B cell (primary cell): ENCODE measurements around the gene DUSP11. TPM values are rescaled to one million over a fixed set of nuclear protein-coding genes. Genes with fewer than 3 reads are reported as not detected.
A peak's percentile ranks its signal among the peaks of the same experiment; 100 is the strongest.
"Not testable (repeated sequence)": the region's sequence is repeated elsewhere in the genome, so short reads cannot be mapped to it uniquely, and the experiment has no call there.

Source experiments
- ATAC-seq: fragments of 200-7000 bp; cut with Tn5 transposase; one replicate; pipeline ENCODE4 v1.10.0; 2021; ENCODE audit warnings: low read depth, mild to moderate bottlenecking, moderate number of reproducible peaks, moderate library complexity
- CTCF ChIA-PET: fragments of 350-600 bp; sonication (Branson Sonifier 250); formaldehyde crosslinking; loops from one replicate; lab custom pipeline; 2021; ENCODE audit warnings: antibody characterized with exemption, inconsistent platforms; lab: Charles Lee
- POLR2A ChIA-PET: fragments of 350-600 bp; sonication (Branson Sonifier 250); formaldehyde crosslinking; loops from one replicate; lab custom pipeline; 2021; ENCODE audit warnings: antibody characterized with exemption; lab: Charles Lee
- DNase-seq: peaks from one replicate; pipeline ENCODE4 v3.0.0; 2013
- H2AFZ ChIP-seq: 2 replicates; pipeline ENCODE4 v1.6.1; 2012; ENCODE audit warnings: mild to moderate bottlenecking, low read depth, low read length; ENCODE audit not compliant: insufficient read depth, poor library complexity, severe bottlenecking
- H3K27ac ChIP-seq, 2 donors: 1 replicate in 1 of 2; 2 replicates in 1 of 2; pipeline ENCODE4 v1.5.1; 2012 to 2013; ENCODE audit warnings: low read length in 2 of 2, mild to moderate bottlenecking in 2 of 2, moderate library complexity in 1 of 2
- H3K27me3 ChIP-seq, 4 experiments: fragments of 200-600 bp in 1 of 4; sonication (generic) in 1 of 4; replicated peaks in 1 of 4; 1 replicate in 2 of 4; 2 replicates in 2 of 4; pipeline versions ENCODE4 v1.6.1 to v1.7.0; 2013 to 2016; ENCODE audit warnings: low read length in 3 of 4, mild to moderate bottlenecking in 2 of 4, mixed read lengths in 1 of 4, moderate library complexity in 1 of 4; ENCODE audit not compliant: insufficient read depth in 4 of 4, control insufficient read depth in 3 of 4; ENCODE audit errors: control extremely low read depth in 1 of 4
- H3K36me3 ChIP-seq, 2 experiments: replicated peaks in 1 of 2; 1 replicate in 1 of 2; 2 replicates in 1 of 2; pipeline versions ENCODE4 v1.6.1 to v1.7.1; 2013; ENCODE audit warnings: low read length in 1 of 2; ENCODE audit not compliant: insufficient read depth in 2 of 2, control insufficient read depth in 1 of 2; ENCODE audit errors: control extremely low read depth in 1 of 2, extremely low read depth in 1 of 2
- H3K4me1 ChIP-seq, 2 donors: fragments of 200-600 bp in 1 of 2; sonication (generic) in 1 of 2; 1 replicate in 1 of 2; 2 replicates in 1 of 2; pipeline versions ENCODE4 v1.5.1 to v1.6.1; 2013 to 2017; ENCODE audit warnings: low read length in 2 of 2; ENCODE audit not compliant: control insufficient read depth in 2 of 2, insufficient read depth in 2 of 2
- H3K4me2 ChIP-seq: replicated peaks from 2 replicates; pipeline ENCODE3; 2012; ENCODE audit warnings: mild to moderate bottlenecking, low read depth, low read length; ENCODE audit not compliant: poor library complexity, severe bottlenecking
- H3K4me3 ChIP-seq, 5 experiments: fragments of 200-600 bp in 1 of 5; sonication (generic) in 1 of 5; 1 replicate in 3 of 5; 2 replicates in 2 of 5; pipeline versions ENCODE4 v1.5.1 to v1.7.0; 2011 to 2016; ENCODE audit warnings: low read length in 4 of 5, mild to moderate bottlenecking in 4 of 5, low read depth in 2 of 5, control low read depth in 1 of 5, moderate library complexity in 1 of 5; ENCODE audit not compliant: insufficient read depth in 1 of 5; ENCODE audit errors: control extremely low read depth in 1 of 5, extremely low read depth in 1 of 5
- H3K79me2 ChIP-seq: fragments of 200-600 bp; sonication (generic); one replicate; pipeline ENCODE4 v1.6.0; 2016; ENCODE audit warnings: low read length; ENCODE audit not compliant: control insufficient read depth, insufficient read depth
- H3K9ac ChIP-seq: fragments of 200-600 bp; sonication (generic); 2 replicates; pipeline ENCODE4 v1.6.1; 2017; ENCODE audit warnings: mild to moderate bottlenecking, low read length, moderate library complexity
- H3K9me3 ChIP-seq, 3 donors: one replicate each; pipeline versions ENCODE4 v1.6.1 to v1.7.1; 2013; ENCODE audit warnings: low read length in 2 of 3; ENCODE audit not compliant: control insufficient read depth in 2 of 3, insufficient read depth in 1 of 3; ENCODE audit errors: control extremely low read depth in 1 of 3
- H4K20me1 ChIP-seq: 2 replicates; pipeline ENCODE4 v1.6.0; 2012; ENCODE audit warnings: mild to moderate bottlenecking, low read length; ENCODE audit not compliant: insufficient read depth, control insufficient read depth, poor library complexity, severe bottlenecking
- H3K27ac Mint-ChIP-seq: one replicate; pipeline ENCODE4 v1.8.0; 2021; ENCODE audit warnings: mixed read lengths
- H3K27me3 Mint-ChIP-seq: one replicate; pipeline ENCODE4 v1.8.0; 2021; ENCODE audit warnings: mixed read lengths
- H3K4me1 Mint-ChIP-seq: one replicate; pipeline ENCODE4 v1.8.0; 2021; ENCODE audit warnings: mixed read lengths
- H3K4me3 Mint-ChIP-seq: one replicate; pipeline ENCODE4 v1.8.0; 2021; ENCODE audit warnings: mixed read lengths
- H3K9me3 Mint-ChIP-seq: one replicate; pipeline ENCODE4 v1.8.0; 2022; ENCODE audit warnings: mixed read lengths; ENCODE audit not compliant: insufficient read depth
- CTCF ChIP-seq: fragments of 200-600 bp; IDR thresholded peaks from one replicate; pipeline ENCODE4 v1.8.0; 2022; ENCODE audit warnings: antibody characterized with exemption, mild to moderate bottlenecking
- EZH2 ChIP-seq: IDR thresholded peaks from 2 replicates; pipeline ENCODE4 v1.6.1; 2012; ENCODE audit warnings: borderline replicate concordance, low read depth, mild to moderate bottlenecking, moderate library complexity, low read length; ENCODE audit not compliant: insufficient read depth, poor library complexity, severe bottlenecking
- WGBS: methylation state at CpG from one replicate; pipeline ENCODE4 v1.1.5; 2013; ENCODE audit warnings: missing lambda C conversion rate; ENCODE audit not compliant: insufficient coverage; 5-methylcytosine and 5-hydroxymethylcytosine counted together
- intact Hi-C: fragments of 100-400 bp; cut with micrococcal nuclease; formaldehyde crosslinking; loops from one replicate; pipeline ENCODE4 v1.10.0; 2022
- polyA plus RNA-seq: library from polyadenylated mRNA; depleted of rRNA; stranded (reverse); fragments of >200 nt; gene quantifications from 2 replicates; pipeline ENCODE4 v1.2.3, GENCODE V29; 2012
- total RNA-seq, 2 donors: library from RNA; stranded (reverse); fragments of 120-200 nt in 1 of 2; gene quantifications; 1 replicate in 1 of 2; 2 replicates in 1 of 2; pipeline versions ENCODE4 v1.2.3 to v1.2.4, GENCODE V29; 2013 to 2022

The DUSP11 gene
- total and polyA plus RNA-seq, 2 donors (not counting 1 experiment from before 2014, with no cell fraction given), result 16.0 to 42.2 TPM

- intact Hi-C loops, H3K4me2 ChIP-seq: not testable (repeated sequence)
- WGBS, result 94% methylated on average over 12 of the region's 15 CpGs
Measured at GRCh38 chr2:73783402-73783801, 3.5 kb upstream of the DUSP11 start.

GRCh38 chr2:73780237-73780582 lies 307 bp upstream of the DUSP11 start:
- peak overlapping the region; percentile 64 to 95 (median 91) for H3K4me3 ChIP-seq
- no peaks in the 10 kb centered on the region for H3K9me3 ChIP-seq
- peaks cover 10% of the 10 kb centered on the region for H3K27me3 Mint-ChIP-seq
- WGBS, result 0% methylated on average over 1 of the region's 7 CpGs
- peaks cover 11 to 18% of the 10 kb centered on the region in 2 donors for H3K4me1 ChIP-seq
- peak overlapping the region; percentile 80 for H3K4me2 ChIP-seq
- ChIA-PET POLR2A (interaction anchor here (0.9 kb wide), 1 partner anchor 419 kb away, joined by 3 read pairs; the partner anchor contains the start of gene MTHFD2), CTCF (interaction anchor here (1.0 kb wide), 1 partner anchor 48 kb away, joined by 3 read pairs; the partner anchor contains the start of gene STAMBP)
- H3K27ac ChIP-seq, result peak overlapping the region in 1 of 2 donors; percentile 72
- no peaks in the 10 kb centered on the region for H3K27me3 ChIP-seq
- peak overlapping the region; percentile 99 for H3K27ac Mint-ChIP-seq
- peak overlapping the region; percentile 89 for H2AFZ ChIP-seq
- no peaks in the 10 kb centered on the region for H4K20me1 ChIP-seq
- intact Hi-C loops, result loop anchor here (1.0 kb wide), 2 partner anchors 43 to 48 kb away; partner anchors contain the start of genes STAMBP and TPRKB
- peaks cover 39% of the 10 kb centered on the region for H3K79me2 ChIP-seq
- DNase-seq (no peak), ATAC-seq (no peak)
- H3K4me3 Mint-ChIP-seq, result peak overlapping the region; percentile 100
- peak overlapping the region; percentile 86 for H3K9ac ChIP-seq
- TF ChIP-seq CTCF (peak; percentile 40), EZH2 (no peak)
- H3K4me1 Mint-ChIP-seq, result peaks cover 22% of the 10 kb centered on the region
- H3K36me3 ChIP-seq, result peaks cover 3 to 19% of the 10 kb centered on the region in 2 experiments
- H3K9me3 Mint-ChIP-seq, result no peaks in the 10 kb centered on the region

More at GRCh38 chr2:73783402-73783801, 3.5 kb upstream of the DUSP11 start:
- Histone ChIP-seq H3K79me2 (peaks cover 25% of the 10 kb centered on the region), H3K4me1 (peaks cover 7 to 14% of the 10 kb centered on the region in 2 donors)
- H4K20me1 ChIP-seq, DNase-seq, H3K9me3 Mint-ChIP-seq, H3K27me3 ChIP-seq, H3K27ac ChIP-seq, H3K27me3 Mint-ChIP-seq, H2AFZ ChIP-seq, H3K4me3 ChIP-seq, H3K27ac Mint-ChIP-seq, CTCF ChIA-PET, H3K4me3 Mint-ChIP-seq, H3K36me3 ChIP-seq, H3K9me3 ChIP-seq, ATAC-seq, POLR2A ChIA-PET, H3K9ac ChIP-seq: not testable (repeated sequence)
- peaks cover 12% of the 10 kb centered on the region for H3K4me1 Mint-ChIP-seq

- H3K9me3 ChIP-seq, H4K20me1 ChIP-seq, intact Hi-C loops, DNase-seq, H3K27me3 Mint-ChIP-seq, ATAC-seq, H3K27me3 ChIP-seq, H3K9me3 Mint-ChIP-seq: not testable (repeated sequence)
- Histone ChIP-seq H3K27ac (peak overlapping the region in 1 of 2 donors; percentile 94), H3K4me2 (peak overlapping the region; percentile 80), H3K36me3 (peaks cover 8 to 30% of the 10 kb centered on the region in 2 experiments), H3K9ac (peak overlapping the region; percentile 86), H3K4me3 (peak overlapping the region; percentile 64 to 95 (median 91)), H2AFZ (peak overlapping the region; percentile 89), H3K4me1 (peaks cover 11 to 18% of the 10 kb centered on the region in 2 donors), H3K79me2 (peaks cover 49% of the 10 kb centered on the region)
- H3K4me3 Mint-ChIP-seq, result peak overlapping the region; percentile 100
- WGBS, result 92% methylated on average over 11 of the region's 18 CpGs
- peaks cover 26% of the 10 kb centered on the region for H3K4me1 Mint-ChIP-seq
- H3K27ac Mint-ChIP-seq, result peak overlapping the region; percentile 99
- CTCF ChIA-PET, result interaction anchor here (1.0 kb wide), 1 partner anchor 50 kb away, joined by 3 read pairs; the partner anchor contains the start of gene STAMBP
- POLR2A ChIA-PET, result interaction anchor here (0.6 to 0.9 kb wide), 2 partner anchors 399 to 420 kb away, joined by 3 read pairs; partner anchors contain the start of genes MOB1A and MTHFD2
Measured at GRCh38 chr2:73778867-73779466, 936 bp downstream of the DUSP11 start.
